Pancreas (tissue), 10 donors: Measurements from ENCODE around the gene VMP1. TPM values are rescaled to one million over a fixed set of nuclear protein-coding genes. Genes with fewer than 3 reads are reported as not detected.
A peak's percentile ranks its signal among the peaks of the same experiment; 100 is the strongest.

Experiments
- ATAC-seq, 4 donors: fragments of 200-7000 bp; cut with Tn5 transposase; one replicate each; pipeline versions ENCODE4 v1.8.0 to v1.9.1; 2020; ENCODE audit warnings: mild to moderate bottlenecking in 4 of 4, moderate library complexity in 4 of 4
- DNase-seq, 6 donors: peaks; one replicate each; pipeline ENCODE4 v3.0.0-alpha.2; 2020
- FAIRE-seq: peaks from 2 replicates; lab custom pipeline; 2012; peaks lifted over from hg19 to GRCh38; lab: Jason Lieb, UNC
- H3K27ac ChIP-seq, 4 donors: fragments of 200-600 bp; sonication (generic); 1 replicate in 3 of 4; 2 replicates in 1 of 4; pipeline versions ENCODE4 v1.5.0 to v1.8.0; 2020
- H3K27me3 ChIP-seq, 4 donors: fragments of 200-600 bp; one replicate each; pipeline ENCODE4 v1.8.0; 2021
- H3K36me3 ChIP-seq, 3 donors: fragments of 200-600 bp; sonication (generic) in 1 of 3; one replicate each; pipeline versions ENCODE4 v1.5.0 to v1.8.0; 2020 to 2021
- H3K4me1 ChIP-seq, 3 donors: fragments of 200-600 bp; one replicate each; pipeline ENCODE4 v1.8.0; 2021
- H3K4me3 ChIP-seq, 4 donors: fragments of 200-600 bp; sonication (generic) in 2 of 4; one replicate each; pipeline versions ENCODE4 v1.5.0 to v1.8.0; 2020 to 2021
- H3K9me3 ChIP-seq, 4 donors: fragments of 200-600 bp; one replicate each; pipeline ENCODE4 v1.8.0; 2021
- WGBS, 2 donors: extraction: QIAGEN DNeasy Blood & Tissue Kit; methylation state at CpG; one replicate each; pipeline ENCODE4 v1.1.7; 2013; 5-methylcytosine and 5-hydroxymethylcytosine counted together
- intact Hi-C, 3 donors: fragments of 100-400 bp; cut with DNase I; formaldehyde crosslinking; loops; one replicate each; pipeline versions ENCODE4 v1.11.1 to v1.14.2; 2022
- polyA plus RNA-seq, 2 donors: library from polyadenylated mRNA; stranded (reverse); fragments of 200-250 nt; gene quantifications; one replicate each; pipeline ENCODE4 v1.2.3, GENCODE V29; 2013
- total RNA-seq, 6 donors: library from RNA; stranded (reverse); fragmentation: NEBNext Ultra II Directional in 4 of 6; extraction: Animal tissue kit (Norgen Biotek cat#: 25700) in 4 of 6; gene quantifications; one replicate each; pipeline versions ENCODE4 v1.2.1 to v1.2.4, GENCODE V29; 2021 to 2023
- TF ChIP-seq, protein P1 (sequence below), 4 donors: fragments of 200-600 bp; sonication (generic) in 3 of 4; IDR thresholded peaks; one replicate each; pipeline versions ENCODE4 v1.5.0 to v1.8.0; 2021; ENCODE audit warnings: antibody characterized with exemption in 4 of 4
- donor health status: healthy with polysubstance abuse.
- donor health status: DM: no; HTN: no; CAD: no; lungs with moderate emphysema.
- donor health status: DM: no; HTN: no; CAD: no.
- donor health status: control.
- donor health status: control.
- donor health status: Bipolar disorder and iron deficiency.
- donor health status: DM: yes; HTN: yes; CAD: no.
- donor health status: DM: no; HTN: no; CAD: no.
- donor health status: DM: no; HTN: no; CAD: no.
- donor health status: DM: yes; HTN: yes; CAD: no.

VMP1 gene
- total and polyA plus RNA-seq, 8 donors: 55.5 to 177 (median 91.8) TPM

DNA sequence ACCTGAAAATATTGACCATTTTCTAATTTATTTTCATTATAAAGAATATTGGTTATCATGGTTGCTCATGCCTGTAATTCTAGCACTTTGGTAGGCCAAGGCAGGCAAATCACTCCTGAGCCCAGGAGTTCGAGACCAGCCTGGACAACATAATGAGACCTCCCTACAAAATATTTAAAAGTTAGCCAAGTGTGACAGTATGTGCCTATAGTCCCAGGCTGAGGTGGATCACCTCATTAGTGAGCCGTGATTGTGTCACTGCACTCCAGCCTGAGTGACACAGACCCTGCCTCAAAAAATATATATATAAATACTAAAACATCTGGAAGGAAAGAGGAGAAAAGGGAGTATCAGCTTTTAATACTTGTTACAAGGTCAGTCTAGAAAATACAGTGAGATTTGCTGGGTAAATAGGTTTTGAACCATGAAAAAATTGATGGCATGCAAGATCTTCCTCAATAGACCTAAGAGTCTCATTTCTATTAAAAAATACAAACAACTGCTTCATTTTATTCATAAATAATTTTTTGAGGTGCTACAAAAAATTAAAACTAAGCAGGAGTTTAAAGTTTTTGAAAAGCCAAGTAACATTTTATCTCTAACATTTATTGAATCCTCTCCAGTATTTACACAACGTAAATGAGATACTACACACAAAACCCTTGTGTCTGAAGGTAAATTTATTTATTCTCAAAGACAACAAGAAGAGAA lies 137.6 kb downstream of the VMP1 start:
- intact Hi-C loops: no loop called here
- DNase-seq (no peak), FAIRE-seq (no peak), ATAC-seq (no peak)
- WGBS, 2 donors: 43 to 45% methylated on average over 3 of the region's 3 CpGs
- H3K27ac ChIP-seq: peak overlapping the region; percentile 75 to 99 (median 85)
- H3K36me3 ChIP-seq: peaks cover 0 to 9% (median 8%) of the 10 kb centered on the region in 3 donors
- no peaks in the 10 kb centered on the region for H3K27me3 ChIP-seq
- peak overlapping the region in 1 of 4 donors; percentile 6 for H3K4me3 ChIP-seq
- peaks cover 47 to 58% (median 52%) of the 10 kb centered on the region in 3 donors for H3K4me1 ChIP-seq
- H3K9me3 ChIP-seq: no peaks in the 10 kb centered on the region
- TF ChIP-seq, protein P1, sequence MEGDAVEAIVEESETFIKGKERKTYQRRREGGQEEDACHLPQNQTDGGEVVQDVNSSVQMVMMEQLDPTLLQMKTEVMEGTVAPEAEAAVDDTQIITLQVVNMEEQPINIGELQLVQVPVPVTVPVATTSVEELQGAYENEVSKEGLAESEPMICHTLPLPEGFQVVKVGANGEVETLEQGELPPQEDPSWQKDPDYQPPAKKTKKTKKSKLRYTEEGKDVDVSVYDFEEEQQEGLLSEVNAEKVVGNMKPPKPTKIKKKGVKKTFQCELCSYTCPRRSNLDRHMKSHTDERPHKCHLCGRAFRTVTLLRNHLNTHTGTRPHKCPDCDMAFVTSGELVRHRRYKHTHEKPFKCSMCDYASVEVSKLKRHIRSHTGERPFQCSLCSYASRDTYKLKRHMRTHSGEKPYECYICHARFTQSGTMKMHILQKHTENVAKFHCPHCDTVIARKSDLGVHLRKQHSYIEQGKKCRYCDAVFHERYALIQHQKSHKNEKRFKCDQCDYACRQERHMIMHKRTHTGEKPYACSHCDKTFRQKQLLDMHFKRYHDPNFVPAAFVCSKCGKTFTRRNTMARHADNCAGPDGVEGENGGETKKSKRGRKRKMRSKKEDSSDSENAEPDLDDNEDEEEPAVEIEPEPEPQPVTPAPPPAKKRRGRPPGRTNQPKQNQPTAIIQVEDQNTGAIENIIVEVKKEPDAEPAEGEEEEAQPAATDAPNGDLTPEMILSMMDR (IDR thresholded peaks at IDR 0.05): no peak

DNA sequence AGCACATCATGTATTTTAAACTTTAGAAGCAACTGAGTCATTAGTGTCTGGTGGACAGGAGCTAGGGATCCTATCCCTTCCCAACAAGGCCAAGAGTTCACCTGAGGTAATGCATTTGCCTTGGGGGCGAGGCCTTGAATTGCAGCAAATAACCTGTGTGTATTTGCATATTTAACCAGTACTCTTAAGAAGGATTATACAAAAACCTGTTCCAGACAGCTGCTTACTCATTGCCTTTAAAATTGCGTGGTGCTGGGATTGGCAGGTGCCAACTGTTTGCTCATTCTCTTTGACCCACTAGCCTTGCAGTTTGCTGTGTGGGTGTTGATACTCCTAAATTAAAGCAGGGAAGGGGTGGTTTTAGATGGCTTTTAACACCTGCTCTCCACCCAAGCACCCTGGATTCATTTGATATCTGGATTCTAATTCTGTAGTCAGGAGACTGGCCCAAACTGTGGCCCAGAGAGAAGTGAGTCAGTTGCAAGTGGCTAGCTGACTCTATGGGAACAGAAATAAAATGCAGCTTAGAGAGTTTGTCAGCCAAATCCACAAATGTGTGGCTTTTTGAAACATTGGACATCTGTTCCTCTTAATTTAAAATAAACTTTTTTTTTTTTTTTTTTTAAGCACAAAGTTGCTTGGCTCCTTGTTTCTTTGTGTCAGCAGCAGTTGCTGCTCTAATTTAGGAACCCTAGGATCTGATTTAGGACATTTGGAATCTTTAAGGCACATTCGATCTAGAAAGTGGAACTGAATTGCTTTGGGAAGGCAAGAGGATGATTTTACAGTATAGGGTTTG lies 138.3 kb downstream of the VMP1 start:
- H3K27ac ChIP-seq: peak overlapping the region; percentile 75 to 99 (median 85)
- peaks cover 47 to 58% (median 52%) of the 10 kb centered on the region in 3 donors for H3K4me1 ChIP-seq
- ATAC-seq (peak; percentile 4 to 44 (median 22)), FAIRE-seq (no peak), DNase-seq (peak in 4 of 6 donors; percentile 58 to 69 (median 60))
- H3K9me3 ChIP-seq: no peaks in the 10 kb centered on the region
- 8 to 14% methylated on average over 3 of the region's 3 CpGs for WGBS, 2 donors
- intact Hi-C loops: no loop called here
- TF ChIP-seq, protein P1 (IDR thresholded peaks at IDR 0.05): no peak
- H3K4me3 ChIP-seq: peak overlapping the region in 1 of 4 donors; percentile 6
- peaks cover 0 to 1% (median under 1%) of the 10 kb centered on the region in 3 donors for H3K36me3 ChIP-seq
- H3K27me3 ChIP-seq: no peaks in the 10 kb centered on the region

DNA sequence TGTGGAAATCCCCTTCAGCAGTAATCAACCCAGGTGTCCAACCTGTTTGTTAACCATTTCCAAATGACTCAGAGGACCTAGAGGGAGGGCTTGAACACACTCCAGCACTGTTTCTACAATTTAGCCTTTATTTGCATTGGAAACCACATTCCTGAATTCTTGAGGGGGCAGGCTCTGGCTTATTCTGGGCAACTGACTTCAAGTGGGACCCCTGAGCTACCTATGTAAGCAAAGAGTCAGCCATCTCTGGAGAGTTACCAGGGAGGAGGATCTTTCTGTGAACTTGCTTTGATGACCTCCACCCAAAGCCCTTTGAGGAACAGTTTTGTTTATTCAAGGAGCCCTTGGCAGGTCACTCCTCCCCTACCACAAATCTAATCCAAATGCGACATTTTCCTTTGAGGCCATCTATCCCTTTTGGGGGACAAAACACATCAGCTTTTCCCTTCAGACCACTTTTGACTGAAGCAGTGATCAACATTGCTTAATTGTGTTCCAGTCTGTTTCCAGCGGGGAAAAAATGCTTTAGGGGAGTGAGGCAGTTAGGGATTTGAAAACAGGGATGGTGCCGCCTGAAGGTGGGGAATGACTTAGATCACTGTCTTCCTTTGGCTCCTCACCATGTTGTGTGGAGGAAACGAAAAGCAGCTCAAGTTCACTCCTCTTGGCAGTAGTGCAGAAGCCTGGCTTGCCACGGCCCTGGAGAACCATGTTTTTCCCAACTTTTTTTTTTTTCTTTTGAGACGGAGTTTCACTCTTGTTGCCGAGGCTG lies 139.1 kb downstream of the VMP1 start:
- WGBS, 2 donors: 23 to 26% methylated on average over 7 of the region's 7 CpGs
- H3K4me3 ChIP-seq: peak overlapping the region in 1 of 4 donors; percentile 6
- H3K27ac ChIP-seq: peak overlapping the region; percentile 75 to 99 (median 85)
- H3K4me1 ChIP-seq: peaks cover 47 to 58% (median 57%) of the 10 kb centered on the region in 3 donors
- H3K9me3 ChIP-seq: no peaks in the 10 kb centered on the region
- TF ChIP-seq, protein P1 (IDR thresholded peaks at IDR 0.05): no peak
- ATAC-seq (peak; percentile 47 to 59 (median 54)), FAIRE-seq (no peak), DNase-seq (peak in 3 of 6 donors; percentile 54 to 64 (median 58))
- no peaks in the 10 kb centered on the region for H3K27me3 ChIP-seq
- no peaks in the 10 kb centered on the region for H3K36me3 ChIP-seq
- intact Hi-C loops: no loop called here

DNA sequence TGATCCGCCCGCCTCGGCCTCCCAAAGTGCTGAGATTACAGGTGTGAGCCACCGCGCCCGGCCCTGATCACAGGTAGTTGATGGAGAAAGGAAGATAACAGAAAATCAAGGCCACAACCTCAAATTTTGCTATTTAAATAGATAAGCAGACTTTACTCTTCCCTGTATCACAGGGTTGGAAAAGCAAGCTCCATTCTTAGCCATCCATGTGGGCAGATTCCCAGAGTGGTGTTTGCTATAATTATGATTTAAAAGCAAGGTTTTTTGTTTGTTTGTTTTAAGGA lies 140.9 kb downstream of the VMP1 start:
- no peak for ATAC-seq
- FAIRE-seq: no peak
- intact Hi-C loops: no loop called here
- Histone ChIP-seq H3K4me1 (peaks cover 61 to 74% (median 69%) of the 10 kb centered on the region in 3 donors), H3K27me3 (no peaks in the 10 kb centered on the region), H3K9me3 (no peaks in the 10 kb centered on the region), H3K4me3 (no peak overlapping the region), H3K27ac (peak overlapping the region; percentile 75 to 99 (median 85)), H3K36me3 (no peaks in the 10 kb centered on the region)
- TF ChIP-seq, protein P1 (IDR thresholded peaks at IDR 0.05): no peak
- WGBS, 2 donors: 23 to 31% methylated on average over 6 of the region's 6 CpGs
- no peak for DNase-seq
